Testis (tissue), 2 donors: ENCODE results near the gene TBC1D5.

ENCODE experiments used
- CTCF ChIP-seq, 3 experiments: fragments of 450-650 bp in 2 of 3; fragments of 200-600 bp in 1 of 3; sonication (generic) in 1 of 3; IDR thresholded peaks; one replicate each; pipeline ENCODE4 v1.5.1; 2016 to 2019; ENCODE audit warnings: antibody characterized with exemption in 3 of 3, mild to moderate bottlenecking in 2 of 3, moderate library complexity in 1 of 3
- POLR2A ChIP-seq: fragments of 450-650 bp; IDR thresholded peaks from one replicate; pipeline ENCODE4 v1.6.1; 2017; ENCODE audit warnings: antibody characterized with exemption, mild to moderate bottlenecking, moderate library complexity

GRCh38 chr3:17518189-17519059 is 224.0 kb downstream of the TBC1D5 start:
- TF ChIP-seq CTCF (IDR thresholded peaks at IDR 0.05): no peak
- no peak for TF ChIP-seq POLR2A
